Sciatic nerve (tissue), 2 donors: ENCODE measurements around the gene AMPH. TPM values are rescaled to one million over a fixed set of nuclear protein-coding genes. Genes with fewer than 3 reads are reported as not detected.
"Not testable (repeated sequence)": the region's sequence is repeated elsewhere in the genome, so short reads cannot be mapped to it uniquely, and the experiment has no call there.

Experiments used
- ATAC-seq: fragments of 200-7000 bp; cut with Tn5 transposase; one replicate; pipeline ENCODE4 v1.9.1; 2020; ENCODE audit warnings: mild to moderate bottlenecking, moderate library complexity
- DNase-seq: peaks from one replicate; pipeline ENCODE4 v3.0.0-alpha.2; 2020; ENCODE audit warnings: low spot score
- intact Hi-C: fragments of 100-400 bp; cut with DNase I; formaldehyde crosslinking; loops from one replicate; pipeline ENCODE4 v1.14.2; 2022
- total RNA-seq: library from RNA; stranded (reverse); fragmentation: NEBNext Ultra II Directional; extraction: Animal tissue kit (Norgen Biotek cat#: 25700); gene quantifications from one replicate; pipeline ENCODE4 v1.2.1, GENCODE V29; 2021
- donor health status: DM: no; HTN: no; CAD: no.
- donor health status: DM: no; HTN: no; CAD: no.

AMPH gene
- total RNA-seq, 1 donor from 2014 or later, result 5.9 TPM

DNA sequence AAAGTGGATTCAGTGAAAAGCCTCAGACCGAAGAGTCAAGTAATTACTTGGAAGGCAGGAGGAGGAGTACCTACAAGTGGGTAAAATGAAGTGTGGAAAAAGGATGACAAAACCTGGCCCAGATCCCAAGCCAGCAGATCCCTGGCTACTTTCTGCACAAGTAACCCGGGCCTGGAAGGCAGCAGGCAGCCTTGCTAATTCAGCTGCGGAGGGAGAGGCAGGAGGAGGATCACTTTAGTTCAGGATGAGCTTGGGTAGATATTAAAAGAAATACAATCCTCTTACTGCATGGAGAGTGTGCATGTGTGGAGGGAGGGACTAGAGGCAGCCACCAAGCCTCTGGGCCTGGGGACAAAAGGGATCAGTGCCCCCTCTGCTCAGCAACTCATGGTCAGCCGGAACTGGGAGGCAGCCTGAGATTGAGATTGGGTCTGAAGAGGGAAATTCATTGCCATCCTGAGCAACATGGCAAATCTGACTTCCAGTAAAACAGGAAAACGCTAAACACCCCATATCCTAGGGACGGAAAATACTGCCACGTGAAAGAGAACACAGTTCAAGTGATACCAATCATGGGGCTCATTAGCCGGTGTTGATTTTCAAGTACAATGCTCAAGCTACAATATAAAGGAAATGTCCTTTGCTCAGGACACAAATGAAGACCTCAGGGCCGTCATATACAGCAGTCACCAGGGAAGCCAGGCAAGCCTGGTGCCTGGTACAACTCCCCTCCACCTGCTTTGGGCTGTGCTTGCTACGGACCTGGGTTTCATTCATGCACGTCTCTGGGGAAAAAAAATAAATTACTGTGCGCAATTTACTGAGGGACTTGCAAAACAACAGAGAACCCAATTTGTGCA is 1.3 kb downstream of the AMPH start:
- ATAC-seq (no peak), DNase-seq (no peak)
- intact Hi-C loops, result no loop called here

DNA sequence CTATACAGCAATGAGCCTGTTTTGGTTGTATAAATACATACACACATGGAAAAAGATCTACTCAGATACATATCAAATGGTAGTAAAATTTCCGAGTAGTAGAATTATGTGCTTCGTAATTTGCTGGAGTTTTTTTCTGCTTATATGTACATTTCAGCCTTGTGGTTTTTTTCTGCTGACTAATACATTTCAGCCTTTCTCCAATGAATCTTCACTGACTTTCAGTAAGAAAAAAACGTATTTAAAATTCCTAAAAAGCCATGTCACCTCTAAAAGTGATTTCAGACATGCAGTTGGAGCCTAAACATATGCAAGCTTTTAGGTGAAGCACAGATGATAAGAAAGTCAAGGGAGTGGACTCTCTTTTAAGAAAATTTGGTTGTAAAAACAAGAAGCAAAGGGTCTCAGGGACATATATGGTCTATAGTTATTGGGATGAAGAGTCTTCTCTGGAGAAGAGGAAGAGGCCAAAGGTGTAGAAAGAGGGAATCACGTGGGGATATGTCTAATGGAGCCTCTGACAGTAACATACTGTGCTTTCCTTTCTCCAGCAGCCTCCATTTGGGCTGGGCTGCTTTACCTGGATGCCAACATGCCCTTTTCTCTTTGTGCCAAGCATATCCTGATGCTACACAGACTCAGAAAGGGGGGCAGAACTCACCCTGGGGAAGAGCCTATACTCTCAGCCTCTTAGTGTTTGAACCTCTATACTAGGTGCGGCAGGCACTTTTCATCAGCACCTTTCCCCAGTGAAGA is 2.4 kb downstream of the AMPH start:
- intact Hi-C loops, result no loop called here
- DNase-seq (no peak), ATAC-seq (no peak)

DNA sequence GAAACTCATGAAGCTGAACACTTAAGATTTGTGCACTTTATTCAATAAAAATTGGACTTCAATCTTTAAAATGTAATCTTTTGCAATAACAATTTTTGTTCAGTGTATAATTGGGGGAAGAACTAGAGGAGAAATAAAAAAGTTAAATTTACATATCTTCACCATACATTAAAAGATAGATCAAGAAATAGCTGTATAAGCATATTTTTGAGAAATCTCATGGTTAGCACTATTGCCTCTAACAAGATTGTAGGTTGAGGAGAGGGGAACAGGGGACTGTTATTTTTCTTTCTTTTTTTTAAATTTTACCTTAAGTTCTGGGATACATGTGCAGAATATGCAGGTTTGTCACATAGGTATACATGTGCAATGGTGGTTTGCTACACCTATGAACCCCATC is 5.3 kb downstream of the AMPH start:
- intact Hi-C loops, result no loop called here
- ATAC-seq, result no peak

DNA sequence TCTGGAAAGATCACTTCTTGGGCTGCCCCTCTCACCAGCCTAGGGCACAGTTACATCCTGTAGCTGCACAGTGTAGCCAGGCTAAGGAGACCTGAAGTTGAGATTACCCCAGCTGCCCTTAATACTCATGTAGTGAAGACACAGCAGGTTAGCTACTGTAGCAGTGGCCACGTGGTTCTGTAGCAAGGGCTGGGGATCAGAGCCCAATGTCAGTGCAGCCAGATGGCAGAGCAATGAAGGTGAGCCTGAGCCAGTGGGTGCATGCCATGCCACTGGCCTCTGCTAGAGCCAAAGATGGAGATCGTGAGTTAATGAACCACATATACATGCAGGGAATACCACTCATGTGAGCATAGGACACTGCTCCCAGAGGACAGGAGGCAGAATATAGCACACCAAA is 15.5 kb downstream of the AMPH start:
- intact Hi-C loops, result no loop called here
- ATAC-seq (no peak), DNase-seq (no peak)

More for the DNA sequence above, 5.3 kb downstream of the AMPH start:
- DNase-seq, result no peak

DNA sequence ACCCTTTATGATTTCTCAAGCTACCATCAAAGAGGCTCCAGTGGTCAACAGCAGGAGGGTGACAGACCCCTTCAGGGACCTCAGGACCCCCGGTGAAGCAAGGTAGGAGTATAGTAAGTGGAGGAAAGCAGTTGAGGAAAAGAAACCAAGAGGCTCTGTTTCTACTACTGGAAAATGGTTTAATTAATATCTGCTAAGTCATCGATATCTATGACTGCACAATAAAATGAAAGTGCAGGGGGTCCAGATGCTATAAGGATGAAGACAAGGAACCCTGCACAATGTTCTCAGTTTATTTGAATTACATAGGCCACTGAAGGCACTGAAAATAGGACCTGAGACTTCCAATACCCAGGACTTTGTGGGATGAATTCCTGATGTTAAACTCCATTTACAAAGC is 23.7 kb downstream of the AMPH start:
- ATAC-seq (no peak), DNase-seq (no peak)
- intact Hi-C loops, result no loop called here

DNA sequence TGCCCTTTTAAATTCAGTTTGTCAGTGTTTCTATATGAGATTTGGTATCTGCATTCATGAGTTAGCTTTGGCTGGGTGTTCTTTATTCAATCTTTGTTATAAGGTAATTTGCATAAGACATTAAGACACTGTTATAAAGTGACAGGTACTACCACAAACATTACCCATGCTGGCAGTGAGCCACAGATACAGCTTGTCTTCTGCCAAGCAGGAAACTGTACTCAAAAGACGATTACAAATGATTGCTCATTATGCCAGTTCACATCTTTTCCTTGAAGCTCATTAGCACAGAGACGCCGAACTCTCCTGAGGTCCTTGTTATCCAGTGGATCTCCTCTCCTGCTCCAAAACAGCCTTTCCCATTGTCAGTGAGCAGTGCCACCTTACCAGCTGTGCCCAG is 30.4 kb downstream of the AMPH start:
- DNase-seq, result no peak
- intact Hi-C loops, result no loop called here
- ATAC-seq, result no peak

DNA sequence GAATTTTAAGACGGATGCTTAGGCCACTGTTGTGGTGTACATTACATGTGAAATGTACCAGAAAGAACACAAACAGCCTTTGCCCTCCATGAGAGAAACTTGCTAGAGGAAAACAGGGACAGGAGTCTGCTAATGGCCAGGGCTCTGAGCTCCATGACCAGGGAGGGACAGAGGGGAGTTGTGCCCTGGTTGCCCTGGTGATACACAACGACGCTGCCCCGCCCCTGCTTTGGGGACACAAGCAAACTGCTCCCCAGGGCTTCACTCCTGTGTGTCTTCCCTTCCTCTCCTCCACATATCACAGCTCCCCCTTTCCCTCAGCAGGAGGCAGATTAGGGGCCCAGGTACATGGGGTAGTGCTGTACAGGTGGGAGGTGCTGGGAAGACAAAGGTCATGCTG is 36.2 kb downstream of the AMPH start:
- DNase-seq, result no peak
- no peak for ATAC-seq
- intact Hi-C loops, result no loop called here

DNA sequence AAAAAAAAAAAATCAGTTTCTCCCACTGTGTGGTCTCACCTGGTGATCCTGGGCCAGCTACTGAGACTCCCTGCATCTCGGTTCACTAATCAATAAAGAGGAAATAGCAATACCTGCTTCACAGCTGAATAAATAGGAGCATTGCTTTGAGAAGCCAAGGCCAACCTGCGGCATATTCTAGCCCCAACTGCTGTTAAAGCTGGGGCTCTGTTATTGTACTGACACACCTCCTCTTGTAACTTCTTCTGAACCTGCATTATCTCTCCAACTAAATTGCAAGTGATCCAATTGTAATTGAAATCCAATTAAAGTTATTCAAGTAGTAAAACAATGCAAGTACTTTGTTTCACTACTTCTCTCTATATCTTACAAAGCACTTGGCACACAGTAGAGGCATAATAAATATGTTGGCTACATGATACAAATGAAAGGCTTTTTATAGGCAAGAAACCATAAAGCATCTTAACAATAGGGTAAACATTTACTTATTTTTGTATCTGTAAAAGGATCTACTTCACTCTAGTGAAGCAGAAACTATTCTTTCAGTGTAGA is 38.4 kb downstream of the AMPH start:
- intact Hi-C loops, result no loop called here

DNA sequence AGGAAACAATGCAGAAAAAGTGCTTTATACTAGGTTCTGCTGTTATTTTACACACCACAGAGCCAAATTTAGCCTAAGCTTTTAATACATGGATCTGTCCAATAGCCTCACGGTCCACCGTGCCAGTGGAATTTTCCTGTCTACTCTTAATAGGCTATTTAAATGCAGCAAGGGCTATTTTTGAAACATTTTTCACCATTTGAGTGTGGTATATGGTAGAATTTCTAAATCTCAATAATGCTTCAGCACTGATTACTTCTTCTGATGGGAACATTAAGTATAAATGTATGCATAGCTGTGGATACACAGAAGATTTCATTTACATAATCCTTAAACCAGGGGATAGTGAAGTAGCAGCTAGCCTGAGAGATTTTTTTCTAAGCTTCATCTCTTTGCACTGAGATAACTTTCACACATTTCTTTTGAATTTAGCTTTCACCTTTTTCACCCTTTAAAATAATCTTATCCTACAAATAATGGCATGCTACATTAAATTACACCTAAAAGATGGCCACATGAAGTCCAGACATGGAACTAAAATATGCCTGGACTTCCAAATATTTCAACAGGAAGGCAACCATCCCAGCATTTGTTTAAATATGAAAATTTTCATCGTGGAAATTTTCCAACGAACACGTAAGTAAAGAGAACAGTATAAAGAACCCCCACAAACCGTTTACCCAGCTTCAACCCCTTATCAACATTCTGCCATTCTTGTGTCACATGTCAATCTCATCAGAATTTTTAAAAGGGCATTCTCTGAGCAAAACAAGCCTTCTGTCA is 45.4 kb downstream of the AMPH start:
- ATAC-seq (no peak), DNase-seq (no peak)
- intact Hi-C loops, result no loop called here

More for the DNA sequence above, 38.4 kb downstream of the AMPH start:
- DNase-seq (no peak), ATAC-seq (no peak)

DNA sequence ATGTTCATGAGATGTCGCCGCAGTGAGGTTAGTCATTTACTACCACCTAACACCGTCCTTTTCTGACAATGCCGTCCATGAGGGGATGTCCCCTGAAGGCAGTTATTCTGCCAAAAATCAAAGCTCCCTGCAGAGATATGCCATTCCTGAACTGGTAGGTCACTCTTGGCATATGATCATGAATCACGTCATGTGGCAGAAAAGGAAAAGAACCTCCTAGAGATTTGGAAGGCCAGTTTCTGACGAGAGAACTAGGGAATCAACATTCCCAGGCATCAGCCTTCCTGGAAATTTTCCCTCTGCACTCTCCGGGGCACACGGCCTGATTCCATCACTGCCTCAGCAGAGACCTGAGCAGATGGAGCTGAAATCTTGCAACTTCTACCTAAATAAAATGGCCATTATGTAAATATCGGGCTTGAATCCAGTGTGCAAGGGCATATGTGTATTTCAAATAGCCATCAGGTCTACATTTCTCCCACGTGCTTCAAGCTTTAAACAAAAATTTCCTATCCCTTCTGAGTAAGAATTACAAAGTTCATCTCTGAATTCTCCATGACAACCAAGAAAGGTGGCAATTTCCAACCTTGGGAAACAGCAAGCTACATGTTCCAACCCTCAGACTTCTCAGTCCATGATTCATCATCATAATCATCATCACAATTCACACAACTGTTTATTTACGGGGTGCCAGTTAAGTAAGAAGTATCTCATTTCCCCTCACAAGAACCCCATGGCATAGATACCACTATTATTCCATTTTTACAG is 46.5 kb downstream of the AMPH start:
- no peak for DNase-seq
- no peak for ATAC-seq
- intact Hi-C loops, result no loop called here

DNA sequence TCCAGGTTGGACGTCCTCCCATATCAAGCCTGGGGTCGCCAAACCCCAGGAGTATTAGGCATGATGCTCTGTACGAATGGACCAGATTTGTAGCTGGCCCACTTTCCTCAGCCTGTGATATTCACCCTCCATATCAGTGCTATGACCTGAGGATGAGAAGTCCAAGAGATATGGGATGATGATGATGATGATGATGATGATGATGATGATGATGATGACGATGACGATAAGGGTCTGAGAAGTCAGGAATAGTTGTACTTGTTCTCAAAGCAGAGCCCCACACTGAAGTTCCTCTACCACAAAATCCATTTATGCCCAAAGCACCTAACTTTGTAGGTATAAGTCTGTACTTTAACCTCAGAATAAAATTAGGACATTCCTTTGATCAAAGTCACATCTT is 50.7 kb downstream of the AMPH start:
- ATAC-seq (no peak), DNase-seq (no peak)
- intact Hi-C loops, result no loop called here

DNA sequence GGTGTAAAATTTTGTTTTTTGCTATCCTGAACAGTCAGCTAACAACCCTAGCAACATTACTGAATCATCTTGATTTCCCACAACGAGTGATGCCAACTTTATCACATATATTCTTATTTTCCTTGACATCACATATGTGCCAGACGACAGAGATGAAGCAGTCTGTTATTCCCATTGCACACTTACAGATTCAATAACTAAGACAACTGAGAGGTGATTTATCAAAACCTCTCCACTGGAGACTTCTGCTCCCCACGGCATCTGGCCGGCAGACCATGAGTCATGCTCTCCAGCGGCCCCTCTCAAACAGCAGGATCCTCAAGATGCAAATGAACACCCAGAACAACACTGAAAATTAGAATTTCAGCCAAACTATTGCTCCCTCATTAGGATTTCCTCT is 57.1 kb downstream of the AMPH start:
- no peak for DNase-seq
- ATAC-seq, result no peak
- intact Hi-C loops, result no loop called here

DNA sequence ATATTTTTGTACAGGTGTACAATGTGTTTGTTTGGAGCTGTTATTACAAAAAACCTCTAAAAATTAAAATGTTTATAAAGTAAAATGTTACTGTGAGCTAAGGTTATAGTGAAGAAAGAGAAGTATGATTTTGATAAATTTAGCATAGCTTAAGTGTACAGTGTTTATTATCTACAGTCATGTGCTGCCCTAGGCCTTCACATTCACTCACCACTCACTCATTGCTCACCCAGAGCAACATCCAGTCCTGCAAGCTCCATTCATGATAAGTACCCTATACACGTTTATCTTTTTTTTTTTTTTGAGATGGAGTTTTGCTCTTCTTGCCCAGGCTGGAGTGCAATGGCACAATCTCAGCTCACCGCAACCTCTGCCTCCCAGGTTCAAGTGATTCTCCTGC is 59.6 kb downstream of the AMPH start:
- ATAC-seq, intact Hi-C loops, DNase-seq: not testable (repeated sequence)

DNA sequence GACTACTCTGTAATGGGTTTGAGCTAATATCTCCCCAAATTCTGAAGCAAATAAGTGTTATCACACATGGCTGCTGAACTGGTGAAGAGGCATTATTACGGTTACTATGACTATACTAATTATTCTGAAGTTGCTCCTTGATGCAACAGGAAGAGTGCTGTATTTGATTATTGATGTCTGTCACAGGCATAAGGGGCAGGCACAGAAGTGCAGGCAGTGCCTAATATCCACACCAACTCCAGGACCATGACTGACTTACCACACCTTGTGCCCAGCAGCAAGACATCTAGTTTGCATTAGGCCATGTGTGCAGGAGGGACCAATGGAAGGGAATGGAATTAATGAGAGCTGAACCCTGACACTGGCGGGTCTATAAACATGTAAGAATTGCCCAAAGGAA is 62.7 kb downstream of the AMPH start:
- DNase-seq (no peak), ATAC-seq (no peak)
- intact Hi-C loops, result no loop called here

DNA sequence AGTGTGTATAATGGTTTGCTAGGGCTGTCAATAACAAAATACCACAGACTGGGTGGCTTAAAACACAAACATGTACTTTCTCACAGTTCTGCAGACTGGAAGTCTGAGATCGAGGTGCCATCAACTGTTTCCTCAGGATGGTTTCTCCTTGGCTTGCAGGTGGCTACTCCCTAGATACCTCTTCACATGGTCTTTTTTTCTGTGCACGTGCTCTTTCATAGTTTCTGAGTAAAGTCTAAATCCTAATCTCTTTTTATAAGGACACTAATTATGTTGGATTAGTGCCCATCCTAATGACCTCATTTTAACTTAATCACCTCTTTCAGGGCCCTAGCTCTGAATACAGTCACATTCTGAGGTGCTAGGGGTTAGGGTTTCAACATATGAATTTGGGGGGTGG is 65.9 kb downstream of the AMPH start:
- intact Hi-C loops, result no loop called here
- ATAC-seq, result no peak

DNA sequence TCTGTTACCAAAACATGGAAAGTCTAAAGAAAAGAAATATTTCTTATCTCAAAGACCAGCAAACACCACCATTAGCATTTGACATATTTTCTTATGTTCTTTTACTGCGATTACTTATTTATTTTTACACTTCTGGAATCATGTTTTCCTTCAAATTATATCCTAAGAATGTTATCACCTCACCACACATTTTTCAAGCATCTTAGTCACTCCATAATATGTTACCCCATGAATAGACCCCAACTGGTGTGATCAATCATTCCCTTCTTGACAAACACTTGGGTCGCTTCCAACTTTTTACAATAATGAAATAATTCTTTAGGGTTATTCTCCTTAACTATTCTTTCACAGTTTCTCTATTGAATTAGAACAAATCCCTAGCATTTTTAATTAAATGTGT is 67.4 kb downstream of the AMPH start:
- intact Hi-C loops, result no loop called here
- ATAC-seq, result no peak
- DNase-seq, result no peak

More for the DNA sequence above, 65.9 kb downstream of the AMPH start:
- no peak for DNase-seq

DNA sequence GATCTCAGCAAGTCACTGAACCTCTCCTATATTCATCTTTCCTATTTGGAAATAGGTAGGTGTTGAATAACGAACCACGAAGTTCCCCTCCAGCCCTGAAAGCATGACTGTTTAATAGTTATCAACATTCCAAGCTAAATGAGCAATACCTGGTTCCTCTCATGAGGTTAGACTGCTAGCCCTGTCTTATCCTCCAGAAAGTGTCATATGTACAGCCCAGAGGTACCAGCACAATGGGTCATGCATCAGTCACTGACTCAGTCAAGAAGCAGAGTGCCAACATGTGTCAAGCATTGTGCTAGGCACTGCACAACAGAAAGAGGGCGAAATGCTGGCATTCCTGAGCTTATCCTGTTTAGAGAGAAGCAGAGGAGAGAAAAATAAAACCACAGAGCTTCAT is 70.0 kb downstream of the AMPH start:
- no peak for ATAC-seq
- intact Hi-C loops, result loop anchor here (1.0 kb wide), 1 partner anchor 43 kb away; no protein-coding TSS in a partner anchor
- no peak for DNase-seq

DNA sequence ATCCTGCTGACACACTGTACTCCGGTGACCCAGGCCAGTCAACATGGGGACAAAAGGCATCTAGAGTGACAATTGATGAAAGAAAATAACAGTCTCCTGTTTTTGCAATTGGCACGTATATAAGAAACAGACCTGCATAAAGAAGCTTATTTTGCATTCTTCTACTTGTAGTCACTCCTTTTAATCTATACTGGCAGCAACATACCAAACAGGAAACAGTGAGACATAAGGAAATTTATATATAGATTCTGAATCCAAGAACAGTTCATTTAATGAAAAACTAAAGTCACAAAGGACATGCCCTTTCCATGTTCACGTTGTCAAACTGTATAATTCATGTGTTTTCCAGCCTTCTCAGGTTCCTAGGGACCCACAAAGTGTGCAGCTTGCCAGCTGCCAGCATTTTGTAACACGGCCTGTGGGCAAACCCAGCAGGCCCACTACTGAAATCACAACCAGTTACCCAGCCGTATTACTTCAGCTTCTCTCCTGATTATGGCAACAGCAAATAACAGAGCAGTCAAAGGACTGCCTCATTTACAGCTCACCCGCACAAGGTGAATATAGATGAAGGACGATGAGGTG is 72.3 kb downstream of the AMPH start:
- DNase-seq (no peak), ATAC-seq (no peak)
- intact Hi-C loops, result no loop called here
